Breast epithelium (tissue), 3 donors: ENCODE data around the gene CAPN2.

Experiments
- CTCF ChIP-seq, 3 donors: fragments of 450-650 bp; IDR thresholded peaks; one replicate each; pipeline ENCODE4 v1.5.1; 2016 to 2017; ENCODE audit warnings: antibody characterized with exemption in 3 of 3, mild to moderate bottlenecking in 3 of 3, moderate library complexity in 3 of 3
- POLR2A ChIP-seq: fragments of 450-650 bp; IDR thresholded peaks from one replicate; pipeline ENCODE4 v1.6.1; 2016; ENCODE audit warnings: antibody characterized with exemption, mild to moderate bottlenecking, moderate library complexity
- POLR2AphosphoS5 ChIP-seq, 3 donors: sonication (generic); formaldehyde crosslinking; IDR thresholded peaks; one replicate each; pipeline ENCODE4 v1.6.1; 2017; ENCODE audit warnings: antibody characterized with exemption in 3 of 3

GRCh38 chr1:223776075-223776814 is 63.9 kb downstream of the CAPN2 start:
- TF ChIP-seq POLR2A: no peak
- TF ChIP-seq CTCF (IDR thresholded peaks at IDR 0.05): no peak
- TF ChIP-seq POLR2AphosphoS5 (IDR thresholded peaks at IDR 0.05): peak in 1 of 3 donors; percentile 32
